ENCODE results near the gene TPRKB.
"Not testable (repeated sequence)": the region's sequence is repeated elsewhere in the genome, so short reads cannot be mapped to it uniquely, and the experiment has no call there.

The TPRKB gene

DNA sequence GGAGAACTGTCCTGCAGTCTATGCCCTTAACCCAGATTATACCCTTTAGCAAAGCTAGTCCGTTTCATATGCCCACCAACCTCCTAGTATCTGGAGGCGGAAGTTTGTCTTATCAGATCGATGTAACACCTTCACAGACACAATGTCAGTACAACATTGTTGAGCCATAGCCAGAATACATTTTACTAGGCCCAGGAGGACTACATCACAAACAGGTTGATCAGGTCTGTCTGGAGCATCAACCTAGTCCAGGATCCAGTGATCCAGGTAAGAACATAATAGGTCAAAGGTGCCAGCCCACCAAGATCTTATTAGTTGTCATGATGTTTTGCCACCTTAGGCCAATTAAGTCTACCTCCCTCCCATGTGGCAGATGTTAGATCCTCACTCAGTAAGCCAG, 2.0 kb upstream of the TPRKB start:
- DNase-seq, result no peak

DNA sequence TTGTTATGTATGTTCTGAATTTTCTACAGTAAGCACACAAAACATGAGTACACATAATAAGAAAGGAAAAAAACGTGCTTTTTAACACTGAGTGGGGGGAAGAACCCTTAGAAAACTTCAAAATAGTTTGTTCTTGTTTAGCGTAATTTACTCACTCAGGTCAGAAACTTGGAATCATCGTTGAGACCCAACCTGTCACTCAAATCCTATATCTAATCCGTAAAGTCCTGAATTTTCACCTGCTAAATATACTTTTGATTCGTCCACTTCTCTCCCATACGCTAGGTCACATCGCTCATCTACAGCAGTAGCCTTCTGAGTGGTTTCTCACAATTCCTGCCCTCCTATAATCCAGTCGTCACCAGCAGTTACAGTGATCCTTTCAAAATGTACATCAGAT, 767 bp downstream of the TPRKB start:
- no peak for DNase-seq

DNA sequence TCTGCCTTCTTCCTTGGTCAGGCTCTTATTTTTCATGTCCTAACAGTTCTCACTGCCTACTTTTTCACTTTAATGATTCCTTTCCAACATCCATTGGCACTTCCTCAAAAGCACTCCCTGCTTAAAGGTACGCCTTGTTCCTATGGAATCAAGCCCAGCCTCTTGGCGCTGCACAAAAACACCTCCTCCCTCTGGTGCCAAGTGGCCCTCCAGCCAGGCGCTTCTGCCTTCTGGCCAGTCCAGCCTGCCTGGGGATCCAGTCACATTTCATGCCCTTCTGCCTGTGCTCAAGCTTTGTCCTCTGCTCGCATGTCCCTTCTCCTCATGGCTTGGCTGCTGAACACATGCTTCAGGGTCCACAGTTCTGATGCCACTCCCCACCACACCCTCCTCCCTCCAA, 6.3 kb downstream of the TPRKB start:
- no peak for DNase-seq

DNA sequence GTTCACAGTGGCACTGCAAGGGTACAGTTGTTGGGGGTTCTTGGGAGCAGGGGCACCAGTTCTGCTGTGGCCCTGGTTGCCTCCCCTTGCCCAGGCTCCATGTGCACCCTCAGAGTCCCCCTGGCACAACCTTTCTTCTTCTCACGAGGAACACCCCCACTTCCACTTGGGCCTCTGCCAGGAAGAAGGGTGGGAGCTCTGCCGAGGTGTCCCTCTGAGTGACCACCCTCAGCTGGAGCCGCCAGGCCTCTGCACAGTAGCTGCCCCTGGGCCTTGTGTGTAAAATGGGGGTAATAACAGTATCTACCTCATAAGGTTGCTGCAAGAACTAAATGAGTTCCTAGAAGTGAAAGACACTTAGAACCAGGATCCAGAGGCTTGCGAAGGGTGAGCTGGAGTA, 8.4 kb downstream of the TPRKB start:
- no peak for DNase-seq

DNA sequence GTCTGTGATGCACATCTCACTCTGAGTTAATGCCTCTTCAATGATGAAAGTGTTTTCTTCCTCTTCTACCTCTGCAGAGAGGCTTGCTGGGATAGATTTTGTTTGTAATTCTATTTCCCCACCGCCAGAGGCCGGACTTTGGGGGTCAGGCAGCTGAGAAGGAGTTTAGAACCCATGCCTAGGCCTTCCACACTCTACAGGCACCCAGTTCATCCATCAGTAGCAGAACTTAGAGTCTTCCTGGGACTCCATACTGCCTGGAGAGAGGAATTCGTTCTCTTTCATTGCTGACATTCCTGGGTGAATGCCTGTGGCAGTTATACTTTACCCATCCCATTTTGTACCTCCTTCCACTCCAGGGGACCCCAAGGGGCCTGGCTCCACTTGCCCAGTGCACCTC, 9.1 kb downstream of the TPRKB start:
- no peak for DNase-seq

DNA sequence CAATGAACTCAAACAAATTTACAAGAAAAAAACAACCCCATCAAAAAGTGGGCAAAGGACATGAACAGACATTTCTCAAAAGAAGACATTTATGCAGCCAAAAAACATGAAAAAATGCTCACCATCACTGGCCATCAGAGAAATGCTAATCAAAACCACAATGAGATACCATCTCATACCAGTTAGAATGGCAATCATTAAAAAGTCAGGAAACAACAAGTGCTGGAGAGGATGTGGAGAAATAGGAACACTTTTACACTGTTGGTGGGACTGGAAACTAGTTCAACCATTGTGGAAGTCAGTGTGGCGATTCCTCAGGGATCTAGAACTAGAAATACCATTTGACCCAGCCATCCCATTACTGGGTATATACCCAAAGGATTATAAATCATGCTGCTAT, 10.5 kb downstream of the TPRKB start:
- DNase-seq, result not testable (repeated sequence)

DNA sequence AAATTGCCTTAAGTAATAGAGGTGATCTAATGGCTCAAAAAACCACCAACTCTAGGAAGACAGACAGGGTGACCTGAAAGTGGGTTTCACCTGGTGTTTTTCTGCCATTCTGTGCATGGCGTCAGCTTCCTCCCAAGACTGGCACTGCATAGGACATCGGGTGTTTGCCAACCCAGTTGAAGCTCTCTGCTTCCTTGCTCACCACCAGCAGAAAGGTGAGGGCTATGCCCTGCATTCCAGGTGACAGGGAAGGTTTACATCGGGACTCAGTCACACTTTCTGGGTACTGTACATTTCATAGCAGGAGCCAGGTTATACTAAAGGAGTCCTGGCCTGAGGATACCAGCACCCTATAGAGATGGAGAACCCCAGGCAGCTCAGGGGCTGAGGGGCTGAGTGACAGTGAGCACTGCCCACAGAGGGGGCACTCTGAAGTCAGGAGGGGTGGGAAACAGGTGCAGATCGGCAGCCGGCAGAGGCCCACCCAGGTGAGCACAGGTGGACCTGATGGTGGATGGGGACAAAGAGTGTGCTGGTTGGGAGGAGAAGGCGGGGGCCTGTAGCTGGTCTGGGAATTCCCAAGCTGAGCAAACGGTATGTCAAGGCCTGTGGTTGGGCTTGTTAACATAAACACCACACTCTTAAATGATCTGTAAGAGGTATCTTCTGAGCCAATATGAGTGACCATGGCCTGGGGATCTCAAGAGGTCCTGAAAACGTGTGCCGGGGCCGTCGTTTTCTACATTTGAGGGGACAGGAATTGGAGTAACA, 18.1 kb downstream of the TPRKB start:
- DNase-seq, result no peak

DNA sequence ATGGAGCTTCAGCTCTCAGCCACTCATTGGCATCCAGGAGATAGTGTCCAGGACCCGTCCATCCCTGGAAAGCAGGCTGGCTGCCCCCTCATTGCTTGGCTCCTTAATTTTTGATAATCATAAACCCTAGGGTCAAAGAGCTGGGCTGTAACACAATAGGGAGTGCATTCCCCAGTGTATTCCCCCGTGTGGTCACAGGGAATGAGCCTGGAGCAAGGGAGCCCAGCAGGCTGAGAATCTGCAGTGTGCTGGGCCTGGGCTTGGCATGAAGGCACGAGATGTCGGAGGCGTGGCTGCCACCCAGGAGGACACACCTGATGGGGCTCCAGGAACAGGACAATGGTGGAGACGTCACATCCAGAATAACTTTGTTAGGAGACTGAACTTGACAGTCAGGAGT, 18.7 kb downstream of the TPRKB start:
- DNase-seq, result no peak

DNA sequence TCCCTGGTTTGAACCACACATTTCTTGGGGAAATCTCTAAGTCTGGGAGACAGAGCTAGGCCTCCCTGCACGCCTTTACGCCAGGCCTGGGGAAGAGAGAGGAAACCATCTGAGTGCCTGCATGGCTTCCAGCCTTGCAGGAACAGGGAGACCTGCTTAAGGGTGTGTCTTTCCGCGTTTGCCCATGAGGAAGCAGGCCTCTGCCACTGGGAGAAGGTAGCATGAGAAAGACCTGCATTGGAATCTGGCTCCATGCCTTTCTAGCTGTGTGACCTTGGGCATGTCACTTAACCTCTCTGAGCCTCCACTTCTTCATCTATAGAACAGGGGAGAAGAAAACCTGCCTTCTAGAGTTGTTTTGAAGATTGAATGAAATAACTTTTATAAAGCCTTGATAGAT, 19.4 kb downstream of the TPRKB start:
- DNase-seq, result not testable (repeated sequence)

DNA sequence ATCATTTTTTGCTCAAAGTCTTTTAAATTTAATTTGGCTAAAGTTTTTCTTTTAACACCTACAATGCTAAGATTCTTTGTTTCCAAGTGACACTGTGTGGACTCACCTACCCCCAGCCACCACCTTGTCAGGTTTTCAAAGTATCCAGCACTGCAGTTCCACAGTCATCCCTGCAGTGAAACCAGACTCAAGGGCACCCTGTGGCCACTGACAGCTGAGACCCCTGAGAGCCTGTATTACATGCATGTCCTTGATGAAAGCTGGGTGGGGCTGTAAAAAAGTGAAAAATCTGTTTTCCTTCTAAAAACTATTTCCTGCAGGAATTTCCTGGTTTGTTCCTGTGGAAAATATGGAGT, 19.9 kb downstream of the TPRKB start:
- DNase-seq, result no peak

DNA sequence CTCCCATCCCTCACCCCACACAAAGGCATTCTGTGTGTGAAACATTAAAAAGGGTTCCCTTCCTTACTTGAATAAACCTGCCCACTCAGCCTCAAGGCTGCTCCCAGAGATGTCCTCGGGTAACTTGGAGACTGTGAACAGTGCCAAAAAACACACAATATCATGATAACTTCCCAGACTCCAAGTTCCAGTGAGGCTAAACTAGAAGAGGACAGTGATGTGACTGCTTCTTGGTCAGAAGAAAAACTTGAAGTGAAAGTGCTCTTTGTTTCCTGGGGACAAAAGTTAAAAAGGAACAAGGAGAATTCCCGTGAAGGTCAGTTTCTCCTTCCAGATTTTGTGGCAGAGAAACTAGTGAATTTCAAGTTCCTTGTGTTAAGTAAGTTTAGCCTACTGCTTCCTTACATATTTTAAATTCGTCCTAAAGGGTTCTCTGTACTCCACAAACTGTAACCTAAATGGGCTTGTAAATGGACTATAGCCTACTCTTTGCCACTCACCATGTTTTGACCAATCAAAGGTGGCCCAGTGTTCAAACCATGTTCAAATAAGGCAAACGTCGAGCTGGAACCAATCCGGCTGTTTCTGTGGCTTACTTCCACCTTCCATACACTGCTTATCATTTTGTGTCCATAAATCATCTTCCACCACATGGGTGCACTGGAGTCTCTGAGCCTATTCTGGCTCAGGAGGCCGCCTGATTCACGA, 20.4 kb downstream of the TPRKB start:
- peak; percentile 67 to 77 for DNase-seq

DNA sequence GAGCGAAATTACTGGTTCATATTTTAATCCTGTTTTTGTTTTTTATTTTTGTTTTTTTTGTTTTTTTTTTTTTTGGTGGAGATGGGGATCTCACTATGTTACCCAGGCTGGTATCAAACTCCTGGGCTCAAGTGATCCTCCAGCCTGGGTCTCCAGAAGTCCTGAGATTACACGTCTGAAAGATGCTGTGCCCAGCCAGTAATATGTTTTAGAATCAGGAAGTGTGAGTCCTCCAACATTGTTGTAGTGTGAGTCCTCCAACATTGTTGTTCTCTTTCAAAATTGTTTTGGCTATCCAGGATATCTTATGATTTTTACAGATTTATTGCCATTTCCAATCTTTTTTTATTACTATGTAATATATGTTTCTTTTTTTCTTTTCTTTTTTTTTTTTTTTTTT, 23.1 kb downstream of the TPRKB start:
- DNase-seq, result no peak

DNA sequence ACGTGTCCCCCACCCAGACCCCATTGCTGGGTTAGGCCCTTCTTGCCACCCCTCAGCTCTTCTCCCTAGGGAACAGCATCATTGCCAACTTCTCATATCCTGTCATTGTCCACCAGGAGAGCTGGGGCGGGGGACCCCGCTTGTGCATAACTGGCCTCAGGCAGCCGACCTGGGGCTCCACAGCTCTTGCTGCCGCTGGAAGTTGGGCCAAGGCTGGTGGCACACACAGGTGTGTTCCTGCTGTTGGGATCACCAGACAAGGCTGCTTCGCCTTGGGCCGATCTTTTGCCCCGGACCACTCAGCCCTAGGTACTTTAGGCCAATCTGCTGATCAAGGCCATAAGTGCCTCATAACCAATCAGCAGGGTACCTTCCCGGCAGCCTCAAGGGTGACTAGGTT, 28.6 kb downstream of the TPRKB start:
- DNase-seq, result no peak

DNA sequence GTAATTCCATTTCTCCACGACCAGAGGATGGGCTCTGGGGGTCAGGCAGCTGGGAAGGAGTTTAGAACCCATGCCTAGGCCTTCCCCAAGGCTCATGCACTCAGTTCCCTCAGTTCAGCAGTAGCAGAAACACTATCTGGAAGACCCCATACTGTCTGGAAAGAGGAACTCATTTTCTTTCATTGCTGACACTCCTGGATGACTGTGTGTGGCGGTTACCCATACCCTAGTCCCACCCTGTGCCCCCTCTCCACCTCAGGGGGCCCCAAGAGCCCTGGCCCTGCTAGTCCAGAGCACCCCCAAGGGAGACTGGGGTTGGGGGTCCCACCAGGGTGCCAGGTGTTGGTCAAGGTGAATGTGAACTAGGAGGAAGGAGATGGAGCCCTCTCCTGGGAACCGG, 29.5 kb downstream of the TPRKB start:
- no peak for DNase-seq

DNA sequence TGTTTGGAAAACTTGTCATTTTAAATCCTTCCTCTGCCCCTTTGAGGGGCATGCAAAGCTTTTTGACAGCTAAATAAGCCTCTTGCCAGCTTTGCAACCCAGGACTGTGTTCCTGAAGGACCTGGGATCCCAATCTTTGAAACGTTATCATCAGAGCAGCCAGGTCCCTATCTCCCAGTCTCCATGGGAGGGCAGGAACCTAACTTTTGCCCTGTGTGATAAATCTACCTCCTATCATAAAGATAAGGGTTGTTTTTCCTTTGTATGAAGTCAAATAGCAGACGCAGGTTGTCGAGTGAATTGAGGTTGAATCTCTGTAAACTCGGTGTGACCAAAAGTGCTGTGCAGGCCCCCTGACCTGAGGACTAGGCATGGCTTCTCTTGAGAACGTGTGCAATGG, 30.1 kb downstream of the TPRKB start:
- DNase-seq, result no peak

DNA sequence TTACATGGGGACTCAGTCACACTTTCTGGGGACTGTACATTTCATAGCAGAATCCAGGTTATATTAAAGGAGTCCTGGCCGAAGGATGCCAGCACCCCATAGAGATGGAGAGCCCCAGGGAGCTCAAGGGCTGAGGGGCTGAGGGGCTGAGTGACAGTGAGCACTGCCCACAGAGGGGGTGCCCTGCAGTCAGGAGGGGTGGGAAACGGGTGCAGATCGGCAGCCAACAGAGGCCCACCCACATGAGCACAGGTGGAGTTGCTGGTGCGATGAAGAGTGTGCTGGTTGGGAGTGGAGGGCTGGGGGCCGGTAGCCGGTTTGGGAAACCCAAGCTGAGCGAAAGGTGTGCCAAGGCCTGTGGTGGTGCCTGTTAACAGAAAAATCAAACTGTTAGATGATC, 32.1 kb downstream of the TPRKB start:
- DNase-seq, result no peak

DNA sequence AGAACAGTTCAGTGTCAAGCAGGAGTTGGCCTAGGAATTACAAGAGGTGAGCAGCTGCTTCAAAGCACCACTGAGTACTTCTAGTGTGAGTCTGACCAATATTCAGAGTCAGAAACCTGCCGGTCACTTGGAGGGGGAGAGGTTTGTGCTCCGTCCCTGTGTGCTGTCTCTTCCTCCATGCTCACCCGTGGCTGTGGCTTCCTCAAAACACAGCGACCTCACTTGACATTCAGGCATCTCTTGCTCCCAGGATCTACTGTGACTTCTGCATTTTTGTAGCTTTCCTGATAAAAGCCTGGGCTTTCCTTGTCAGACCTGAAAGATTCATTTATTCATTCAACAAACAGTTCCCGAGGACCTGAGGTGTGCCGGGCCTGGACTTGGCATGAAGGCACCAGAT, 32.9 kb downstream of the TPRKB start:
- DNase-seq, result peak; percentile 18 to 47

DNA sequence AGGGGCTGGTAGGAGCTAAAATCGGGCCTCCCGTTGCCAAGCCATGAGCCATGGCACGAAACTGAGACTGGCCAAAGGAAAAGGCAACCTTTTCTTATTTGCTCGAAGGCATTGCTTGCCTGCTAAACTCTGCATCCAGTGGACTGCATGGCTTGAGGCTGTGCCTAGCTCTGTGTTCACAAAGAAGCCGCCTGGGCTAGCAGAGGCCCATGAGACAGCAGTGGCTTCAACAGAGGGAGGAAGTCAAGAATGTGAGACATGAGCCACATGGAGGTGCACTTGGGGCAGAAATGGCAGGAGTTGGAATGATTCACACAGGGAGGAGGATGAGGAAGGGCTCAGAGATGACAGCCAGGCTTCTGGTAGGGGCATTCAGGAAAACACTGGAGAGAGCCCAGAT, 33.5 kb downstream of the TPRKB start:
- DNase-seq, result peak in 1 of 2 donors; percentile 11

DNA sequence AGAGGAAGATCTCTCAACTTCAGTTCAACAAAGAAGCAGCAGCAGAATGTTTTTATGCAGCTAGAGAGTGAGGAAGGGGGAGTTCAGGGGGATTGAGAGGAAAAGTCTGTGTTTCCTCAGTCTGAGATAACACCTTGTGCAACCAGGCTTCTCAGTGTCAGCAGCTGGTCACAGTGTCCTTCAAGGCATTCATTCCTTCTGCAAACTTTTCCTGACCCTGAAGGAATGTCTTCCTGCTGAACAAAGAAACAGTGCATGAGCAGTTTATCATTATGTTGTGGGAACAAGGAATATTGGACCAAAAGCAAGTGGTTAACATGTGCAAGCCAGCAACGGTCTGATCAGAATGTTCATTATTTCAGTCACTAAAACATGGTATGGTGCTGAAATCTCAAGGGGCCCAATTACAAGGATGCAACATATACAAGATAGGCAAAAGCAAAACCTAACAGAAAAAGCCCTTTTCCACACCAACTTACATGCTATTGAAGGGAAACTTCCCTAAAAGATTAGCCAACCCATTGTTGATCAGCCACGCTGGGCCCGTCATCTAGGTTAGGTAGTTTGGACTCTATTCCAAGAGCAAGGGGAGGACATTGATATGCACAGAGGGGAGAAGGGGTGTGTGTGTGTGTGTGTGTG, 34.2 kb downstream of the TPRKB start:
- DNase-seq, result not testable (repeated sequence)

DNA sequence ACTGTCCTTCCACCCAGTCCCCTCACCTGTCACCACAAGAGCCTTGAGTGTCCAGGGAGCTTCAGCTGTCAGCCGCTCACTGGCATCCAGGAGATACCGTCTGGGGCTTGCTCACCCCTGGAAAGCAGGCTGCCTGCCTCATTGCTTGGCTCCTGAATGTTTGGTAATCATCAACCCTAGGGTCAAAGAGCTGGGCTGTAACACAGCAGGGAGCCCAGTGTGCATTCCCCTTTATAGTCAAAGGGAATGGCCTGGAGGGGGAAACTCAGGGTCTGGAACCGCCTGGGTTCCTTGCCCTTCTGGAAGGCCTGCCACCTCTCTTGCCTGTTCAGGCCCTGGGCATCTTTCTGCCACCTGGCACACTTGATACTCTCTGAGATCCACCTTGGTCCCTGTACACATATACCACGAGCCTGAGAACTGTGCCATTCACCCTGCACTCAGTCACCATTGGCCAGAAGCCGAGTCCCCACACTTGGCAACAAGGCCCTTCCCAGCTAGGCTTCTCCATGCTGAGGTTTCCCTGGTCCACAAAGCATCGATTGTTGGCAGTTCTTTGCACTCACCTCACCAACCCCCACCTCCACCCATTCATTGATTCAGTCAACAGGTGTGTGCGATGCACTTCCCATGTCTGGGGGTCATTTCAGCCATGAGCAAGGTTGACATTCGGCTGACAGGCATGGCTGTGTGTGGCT, 35.0 kb downstream of the TPRKB start:
- no peak for DNase-seq

DNA sequence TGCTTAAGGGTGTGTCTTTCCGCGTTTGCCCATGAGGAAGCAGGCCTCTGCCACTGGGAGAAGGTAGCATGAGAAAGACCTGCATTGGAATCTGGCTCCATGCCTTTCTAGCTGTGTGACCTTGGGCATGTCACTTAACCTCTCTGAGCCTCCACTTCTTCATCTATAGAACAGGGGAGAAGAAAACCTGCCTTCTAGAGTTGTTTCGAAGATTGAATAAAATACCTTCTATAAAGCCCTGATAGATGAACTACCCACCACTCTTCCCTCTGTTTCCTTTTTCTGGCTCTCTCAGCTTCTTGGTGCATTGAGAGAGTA, 35.7 kb downstream of the TPRKB start:
- DNase-seq, result not testable (repeated sequence)

DNA sequence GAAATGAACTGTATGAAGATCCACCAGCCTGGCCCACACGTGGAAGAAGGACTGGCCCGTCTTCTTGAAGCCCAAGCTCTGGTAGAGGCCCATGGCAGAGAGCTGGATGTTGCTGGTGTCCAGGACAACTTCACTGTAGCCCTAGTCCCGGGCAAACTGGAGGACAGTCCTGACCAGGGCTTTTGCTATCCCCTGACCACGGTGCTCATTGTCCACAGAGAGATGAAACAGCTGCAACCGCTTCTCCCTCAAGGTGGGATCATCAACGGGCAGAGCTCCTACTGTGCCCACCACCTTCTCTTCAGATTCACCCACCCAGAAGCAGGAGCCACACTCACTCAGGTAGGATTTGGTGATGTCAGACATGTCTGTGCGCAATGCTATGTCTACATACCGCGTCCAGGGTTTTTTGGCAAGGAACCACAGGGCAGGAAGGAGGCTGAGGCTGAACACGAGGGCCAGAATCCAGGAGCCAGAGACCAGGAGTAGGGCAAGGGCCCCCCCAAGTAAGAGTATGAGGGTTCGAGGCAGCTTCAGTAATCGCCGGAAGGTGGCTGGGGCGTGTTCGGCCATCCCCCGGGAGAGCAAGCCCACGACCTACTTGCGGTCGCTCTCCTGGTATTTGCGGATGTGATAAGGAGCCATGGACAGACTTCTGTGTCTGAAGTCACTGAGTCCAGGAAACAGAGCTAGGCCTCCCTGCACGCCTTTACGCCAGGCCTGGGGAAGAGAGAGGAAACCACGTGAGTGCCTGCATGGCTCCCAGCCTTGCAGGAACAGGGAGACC, 36.3 kb downstream of the TPRKB start:
- peak in 1 of 2 donors; percentile 17 for DNase-seq

DNA sequence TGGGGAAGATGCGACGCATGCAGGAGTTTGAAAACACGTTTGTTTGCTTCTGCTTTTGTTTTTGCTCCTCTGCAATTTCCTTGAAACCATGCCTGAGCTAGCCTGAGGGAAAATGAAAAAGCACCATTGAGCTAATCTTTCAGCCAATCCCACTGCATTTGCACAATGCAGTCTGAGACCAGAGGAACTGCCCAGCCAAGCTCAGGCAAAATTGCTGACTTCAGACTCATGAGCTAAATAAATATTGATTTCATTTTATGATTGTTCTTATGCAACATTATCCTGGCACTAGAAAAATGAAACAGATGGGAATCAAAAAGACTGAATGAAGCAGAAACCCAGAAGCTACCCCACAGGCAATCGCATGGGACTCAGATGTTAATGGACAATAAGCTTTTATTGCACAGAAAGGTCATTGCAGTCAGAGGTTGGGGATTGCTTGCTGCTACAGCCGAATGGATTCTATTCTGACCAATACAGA, 37.0 kb downstream of the TPRKB start:
- peak; percentile 78 to 81 for DNase-seq
